Astrocyte of the spinal cord (primary cell): ENCODE measurements around the gene NTS.

ENCODE experiments used
- DNase-seq: peaks from one replicate; pipeline ENCODE4 v3.0.0; 2011; ENCODE audit warnings: low read depth, low spot score
- H3K4me3 ChIP-seq: 2 replicates; pipeline ENCODE4 v1.5.1; 2011; ENCODE audit warnings: low read depth, mild to moderate bottlenecking, low read length, moderate library complexity
- CTCF ChIP-seq: IDR thresholded peaks from 2 replicates; pipeline ENCODE4 v1.5.1; 2012; ENCODE audit warnings: low read depth, mild to moderate bottlenecking, low read length, inconsistent platforms
- in situ Hi-C: cut with HindIII; loops from 2 replicates; pipeline ENCODE4 v1.10.0; 2017; ENCODE audit warnings: low sequenced_read_pairs

Gene NTS

GRCh38 chr12:85874031-85874461 lies at the start of gene NTS:
Gene NTS, plus strand, starts transcription at chr12:85874295. Its CDS starts 109 bp downstream, at chr12:85874404.
- no peak for DNase-seq
- no peak for TF ChIP-seq CTCF
- no peak within 1 kb of the TSS for H3K4me3 ChIP-seq
- in situ Hi-C loops, result no loop called here

- peak; percentile 17 for DNase-seq
- no peak overlapping the region for H3K4me3 ChIP-seq
- TF ChIP-seq CTCF, result no peak
- in situ Hi-C loops, result no loop called here
Observed at GRCh38 chr12:85825746-85826145, 48.3 kb upstream of the NTS start.

GRCh38 chr12:85828576-85828975 lies 45.5 kb upstream of the NTS start:
- H3K4me3 ChIP-seq, result no peak overlapping the region
- in situ Hi-C loops, result no loop called here
- peak; percentile 52 for DNase-seq
- no peak for TF ChIP-seq CTCF

GRCh38 chr12:85829391-85829790 lies 44.7 kb upstream of the NTS start:
- in situ Hi-C loops, result no loop called here
- peak; percentile 49 for DNase-seq
- H3K4me3 ChIP-seq, result no peak overlapping the region
- no peak for TF ChIP-seq CTCF

GRCh38 chr12:85831327-85831990 lies 42.6 kb upstream of the NTS start:
- no peak for TF ChIP-seq CTCF
- DNase-seq, result no peak
- H3K4me3 ChIP-seq, result no peak overlapping the region
- in situ Hi-C loops, result no loop called here

GRCh38 chr12:85833579-85833978 lies 40.5 kb upstream of the NTS start:
- no peak overlapping the region for H3K4me3 ChIP-seq
- no peak for TF ChIP-seq CTCF
- in situ Hi-C loops, result no loop called here
- no peak for DNase-seq
